RKO (cell line): ENCODE measurements around the gene SPIN2B.

Experiments
- DNase-seq: peaks from one replicate; pipeline ENCODE4 v3.0.0-alpha.2; 2016; ENCODE audit warnings: low spot score

SPIN2B gene

DNA sequence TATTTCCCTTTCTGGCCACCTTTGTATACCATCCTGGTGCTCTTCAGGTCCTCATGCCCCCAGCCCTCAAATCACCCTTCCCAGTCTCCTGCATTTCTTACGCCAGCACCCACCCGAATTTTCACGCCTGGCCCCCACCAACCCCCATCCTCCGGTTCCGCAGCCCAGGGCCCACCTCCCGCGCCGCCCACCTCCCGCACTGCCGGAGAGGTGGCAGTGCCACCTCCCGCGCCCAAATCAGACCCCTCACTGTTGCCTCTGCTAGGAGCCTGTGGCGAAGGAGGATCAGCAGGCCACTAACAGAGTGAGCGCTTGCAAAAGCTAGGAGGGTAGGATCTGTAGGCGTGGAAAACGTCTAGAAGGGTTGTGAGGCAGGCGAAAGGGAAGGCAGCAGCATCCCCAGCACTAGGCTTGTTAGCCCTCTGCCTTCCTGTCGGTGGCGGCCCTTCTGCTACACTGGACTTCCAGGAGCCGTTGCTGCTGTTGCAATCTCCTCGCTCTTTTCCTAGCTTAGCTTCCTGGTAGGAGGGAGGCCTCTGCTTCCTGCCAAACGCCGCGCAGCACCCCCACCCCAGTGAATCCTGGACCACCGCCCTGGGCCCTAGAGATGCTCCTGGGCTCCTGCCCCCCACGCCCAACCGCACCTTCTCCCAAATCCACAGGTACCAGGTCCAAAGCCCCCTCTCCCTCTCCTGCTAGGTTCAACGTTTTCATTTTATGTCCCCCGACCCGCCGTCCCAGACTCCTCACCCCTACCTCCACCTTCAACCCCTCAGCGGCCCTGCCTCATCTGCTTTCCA, 51.0 kb downstream of the SPIN2B start:
- DNase-seq: no peak
